HUES6 (cell line): Measurements from ENCODE around the gene KANSL1.
A peak's percentile ranks its signal among the peaks of the same experiment; 100 is the strongest.

ENCODE experiments used
- H3K27ac ChIP-seq: 2 replicates; pipeline ENCODE4 v1.7.0; 2013; ENCODE audit warnings: low read depth, mild to moderate bottlenecking, low read length, inconsistent platforms
- H3K27me3 ChIP-seq: 2 replicates; pipeline ENCODE4 v1.6.1; 2013; ENCODE audit warnings: low read length; ENCODE audit not compliant: control insufficient read depth, insufficient read depth
- H3K36me3 ChIP-seq: 2 replicates; pipeline ENCODE4 v1.6.1; 2013; ENCODE audit warnings: low read length; ENCODE audit not compliant: control insufficient read depth, insufficient read depth
- H3K4me1 ChIP-seq: 2 replicates; pipeline ENCODE4 v1.6.1; 2013; ENCODE audit warnings: low read length; ENCODE audit not compliant: control insufficient read depth, insufficient read depth
- H3K4me3 ChIP-seq: 2 replicates; pipeline ENCODE4 v1.5.1; 2013; ENCODE audit warnings: low read depth, low read length
- H3K9ac ChIP-seq: one replicate; pipeline ENCODE4 v1.6.1; 2013; ENCODE audit warnings: mild to moderate bottlenecking, low read length
- H3K9me3 ChIP-seq: 2 replicates; pipeline ENCODE4 v1.6.1; 2013; ENCODE audit warnings: low read depth, low read length; ENCODE audit not compliant: control insufficient read depth, insufficient read depth

Gene KANSL1

DNA sequence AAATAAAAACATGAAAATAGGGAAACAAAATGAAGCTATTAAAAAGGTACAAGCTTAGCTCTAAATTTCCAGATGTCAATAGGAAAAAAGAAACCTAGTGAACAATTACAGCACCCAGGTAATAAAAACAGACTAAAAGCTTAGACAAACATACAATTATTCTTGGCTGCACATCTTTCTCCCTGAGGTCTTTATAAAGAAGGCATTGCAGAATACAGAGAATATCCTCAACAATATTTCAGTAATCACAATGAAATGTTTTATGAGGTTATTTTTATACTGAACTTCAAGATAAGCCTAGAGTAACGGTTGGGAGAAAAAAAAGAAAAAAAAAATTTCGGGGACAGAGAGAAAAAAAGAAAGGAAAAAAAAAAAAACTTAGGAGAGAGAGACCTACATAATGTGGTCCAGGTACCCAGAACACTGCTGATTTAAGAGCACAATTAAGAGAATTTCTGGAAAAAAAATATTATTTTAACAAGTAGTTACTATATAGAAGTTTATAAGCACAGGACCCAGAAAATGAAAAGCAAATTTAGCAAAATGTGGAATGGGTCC is 26.5 kb downstream of the KANSL1 start:
- peak overlapping the region; percentile 20; the same call in 1 of the 2 replicates for H3K27ac ChIP-seq
- peaks cover 35% of the 10 kb centered on the region for H3K36me3 ChIP-seq
- H3K4me3 ChIP-seq = no peak overlapping the region
- no peaks in the 10 kb centered on the region for H3K27me3 ChIP-seq
- no peak overlapping the region for H3K9ac ChIP-seq
- no peaks in the 10 kb centered on the region for H3K9me3 ChIP-seq
- peaks cover 24% of the 10 kb centered on the region for H3K4me1 ChIP-seq

DNA sequence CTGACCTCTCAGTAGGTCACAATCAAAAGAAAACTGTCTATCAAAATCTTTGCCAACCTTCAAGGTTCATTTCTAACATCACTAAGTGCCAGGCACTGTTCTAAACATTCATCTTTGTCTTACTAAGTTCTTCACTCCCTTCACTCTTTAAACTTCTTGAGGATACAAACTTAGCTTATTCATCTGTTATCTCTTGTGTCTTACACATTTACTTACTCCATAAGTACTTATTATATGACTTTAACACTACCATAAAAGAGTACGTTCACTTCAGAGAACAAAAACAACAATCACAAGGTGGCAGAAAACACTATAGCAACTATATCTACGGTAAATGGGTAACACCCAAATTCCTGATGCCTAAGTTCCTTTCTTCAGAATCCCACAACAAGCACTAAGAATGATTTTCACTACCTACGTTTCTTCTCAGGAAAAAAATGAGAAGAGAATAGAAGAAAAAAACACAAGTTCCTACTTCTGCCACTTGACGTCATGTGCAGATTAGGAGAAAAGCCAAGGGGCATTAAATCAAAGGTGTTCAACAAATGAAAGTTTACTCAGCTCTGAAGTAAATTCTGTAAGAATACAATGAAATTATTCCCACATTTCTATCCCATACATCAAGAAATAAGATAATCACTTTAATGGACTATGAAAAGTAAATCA is 29.2 kb downstream of the KANSL1 start:
- H3K4me3 ChIP-seq = no peak overlapping the region
- no peaks in the 10 kb centered on the region for H3K27me3 ChIP-seq
- peaks cover 27% of the 10 kb centered on the region for H3K4me1 ChIP-seq
- peaks cover 9% of the 10 kb centered on the region; the same call in 1 of the 2 replicates for H3K36me3 ChIP-seq
- H3K9me3 ChIP-seq = no peaks in the 10 kb centered on the region
- H3K9ac ChIP-seq = no peak overlapping the region
- H3K27ac ChIP-seq = no peak overlapping the region

DNA sequence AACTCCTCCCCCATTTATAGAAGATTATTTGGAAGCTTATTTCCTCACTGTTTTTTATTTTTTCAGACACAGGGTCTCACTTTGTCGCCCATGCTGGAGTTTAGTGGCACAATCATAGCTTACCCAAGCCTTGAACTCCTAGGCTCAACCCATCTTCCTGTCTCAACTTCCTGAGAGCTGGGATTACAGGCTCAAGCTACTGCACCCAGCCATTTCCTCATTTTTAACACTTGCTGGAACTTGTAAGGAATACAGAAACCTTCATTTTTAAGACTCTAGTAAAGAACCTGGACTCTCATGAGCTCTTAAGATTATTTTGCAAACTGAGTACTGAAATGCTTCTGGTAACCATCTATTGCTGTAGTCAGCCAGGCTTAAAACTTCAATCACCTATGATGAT is 29.9 kb downstream of the KANSL1 start:
- Histone ChIP-seq H3K27ac (no peak overlapping the region), H3K9me3 (no peaks in the 10 kb centered on the region), H3K4me1 (peaks cover 32% of the 10 kb centered on the region), H3K4me3 (no peak overlapping the region), H3K36me3 (peaks cover 2% of the 10 kb centered on the region; the same call in 1 of the 2 replicates), H3K27me3 (no peaks in the 10 kb centered on the region), H3K9ac (no peak overlapping the region)

DNA sequence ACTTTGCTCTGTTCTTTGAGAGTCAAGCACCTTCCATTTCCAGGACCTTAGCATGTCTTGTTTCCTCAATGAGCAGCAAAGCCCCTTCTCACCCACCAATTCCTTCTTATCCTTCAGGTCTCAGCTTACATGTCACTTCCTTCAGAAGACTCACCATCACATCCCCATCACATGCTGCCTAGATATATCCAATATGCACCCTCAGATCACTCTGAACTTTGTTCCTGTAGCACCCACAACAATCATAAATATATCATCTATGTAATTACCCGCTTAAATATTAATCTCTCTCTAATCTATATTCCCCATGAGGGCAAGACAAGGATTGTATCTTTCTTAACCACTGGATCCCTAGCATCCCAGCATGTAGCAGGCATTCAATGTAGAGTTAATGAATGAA is 30.4 kb downstream of the KANSL1 start:
- Histone ChIP-seq H3K4me1 (peaks cover 33% of the 10 kb centered on the region), H3K27ac (no peak overlapping the region), H3K9me3 (no peaks in the 10 kb centered on the region), H3K27me3 (no peaks in the 10 kb centered on the region), H3K9ac (no peak overlapping the region), H3K4me3 (no peak overlapping the region), H3K36me3 (peaks cover 2% of the 10 kb centered on the region; the same call in 1 of the 2 replicates)

DNA sequence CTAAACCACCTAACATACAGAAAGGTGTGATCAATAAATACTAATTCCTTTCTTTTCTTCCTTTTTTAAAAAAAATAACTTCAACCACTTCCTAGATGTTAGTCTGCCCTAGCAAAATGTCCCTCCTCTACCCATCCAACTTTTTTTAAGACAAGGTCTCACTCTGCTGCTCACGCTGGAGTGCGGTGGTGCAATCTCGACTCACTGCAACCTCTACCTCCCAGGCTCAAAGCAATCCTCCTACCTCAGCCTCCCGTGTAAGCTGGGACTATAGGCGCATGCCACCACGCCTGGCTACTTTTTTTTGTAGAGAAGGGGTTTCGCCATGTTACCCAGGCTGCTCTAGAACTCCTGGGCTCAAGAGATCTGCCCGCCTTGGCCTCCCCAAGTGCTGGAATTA is 33.1 kb downstream of the KANSL1 start:
- H3K27me3 ChIP-seq = no peaks in the 10 kb centered on the region
- H3K27ac ChIP-seq = no peak overlapping the region
- peaks cover 44% of the 10 kb centered on the region for H3K4me1 ChIP-seq
- no peak overlapping the region for H3K9ac ChIP-seq
- peaks cover 2% of the 10 kb centered on the region; the same call in 1 of the 2 replicates for H3K36me3 ChIP-seq
- H3K4me3 ChIP-seq = no peak overlapping the region
- H3K9me3 ChIP-seq = no peaks in the 10 kb centered on the region

DNA sequence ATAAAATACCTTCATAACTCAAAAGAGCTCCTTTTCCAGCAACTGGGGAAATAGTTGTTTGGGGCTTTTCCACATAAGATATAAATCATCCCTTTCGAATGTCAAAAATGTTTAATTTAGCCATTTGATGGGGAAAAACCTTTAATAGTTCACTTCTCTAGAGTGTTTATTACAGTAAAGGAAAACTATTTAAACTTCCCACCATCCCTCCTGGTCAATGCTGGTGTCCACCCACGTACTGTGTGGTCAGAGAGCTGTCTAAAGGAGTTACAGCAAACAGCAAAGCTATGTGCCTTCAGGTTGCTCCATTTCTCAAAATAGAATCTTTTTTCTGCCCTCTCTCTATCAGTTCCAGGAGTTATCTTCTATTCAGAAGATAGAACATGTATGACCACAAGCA is 33.5 kb downstream of the KANSL1 start:
- Histone ChIP-seq H3K4me1 (peaks cover 46% of the 10 kb centered on the region), H3K27ac (no peak overlapping the region), H3K27me3 (no peaks in the 10 kb centered on the region), H3K9me3 (no peaks in the 10 kb centered on the region), H3K36me3 (no peaks in the 10 kb centered on the region; the same call in 1 of the 2 replicates), H3K4me3 (no peak overlapping the region), H3K9ac (no peak overlapping the region)

DNA sequence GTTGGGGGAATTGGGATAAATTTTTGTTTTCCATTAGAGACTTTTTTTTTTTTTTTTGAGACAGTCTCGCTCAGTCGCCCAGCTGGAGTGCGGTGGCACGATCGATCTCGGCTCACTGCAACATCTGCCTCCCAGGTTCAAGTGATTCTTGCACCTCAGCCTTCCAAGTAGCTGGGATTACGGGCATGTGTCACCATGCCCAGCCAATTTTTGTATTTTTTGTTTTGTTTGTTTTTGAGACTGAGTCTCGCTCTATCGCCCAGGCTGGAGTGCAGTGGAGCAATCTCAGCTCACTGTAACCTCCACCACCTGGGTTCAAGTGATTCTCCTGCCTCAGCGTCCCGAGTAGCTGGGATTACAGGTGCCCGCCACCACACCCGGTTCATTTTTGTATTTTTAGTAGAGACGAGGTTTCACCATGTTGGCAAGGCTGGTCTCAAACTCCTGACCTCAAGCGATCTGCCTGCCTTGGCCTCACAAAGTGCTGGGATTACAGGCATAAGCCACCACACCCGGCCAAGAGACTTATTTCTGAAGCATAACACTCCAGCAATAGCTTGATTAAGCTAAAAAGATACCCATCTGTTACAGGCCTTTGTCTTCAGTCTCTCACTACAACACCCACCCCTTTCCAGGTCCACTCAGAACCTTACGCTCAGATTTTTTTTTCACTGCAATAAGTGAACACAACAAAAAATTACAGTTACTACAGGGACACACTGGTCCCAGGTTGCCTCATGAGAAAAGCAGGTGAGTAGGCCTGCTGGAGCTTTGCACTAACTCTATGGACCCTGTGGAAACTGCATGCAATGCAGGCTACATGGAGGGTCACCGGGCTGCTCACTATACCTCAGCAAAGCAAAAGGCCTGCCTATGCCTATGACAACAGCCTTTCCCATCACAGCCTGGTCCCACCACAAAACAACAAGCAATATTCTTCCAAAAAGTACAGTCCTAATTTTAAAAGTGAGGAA is 34.6 kb downstream of the KANSL1 start:
- no peaks in the 10 kb centered on the region for H3K27me3 ChIP-seq
- no peaks in the 10 kb centered on the region; the same call in 1 of the 2 replicates for H3K36me3 ChIP-seq
- no peak overlapping the region for H3K4me3 ChIP-seq
- no peak overlapping the region for H3K27ac ChIP-seq
- H3K4me1 ChIP-seq = peaks cover 51% of the 10 kb centered on the region
- H3K9ac ChIP-seq = no peak overlapping the region
- H3K9me3 ChIP-seq = no peaks in the 10 kb centered on the region

DNA sequence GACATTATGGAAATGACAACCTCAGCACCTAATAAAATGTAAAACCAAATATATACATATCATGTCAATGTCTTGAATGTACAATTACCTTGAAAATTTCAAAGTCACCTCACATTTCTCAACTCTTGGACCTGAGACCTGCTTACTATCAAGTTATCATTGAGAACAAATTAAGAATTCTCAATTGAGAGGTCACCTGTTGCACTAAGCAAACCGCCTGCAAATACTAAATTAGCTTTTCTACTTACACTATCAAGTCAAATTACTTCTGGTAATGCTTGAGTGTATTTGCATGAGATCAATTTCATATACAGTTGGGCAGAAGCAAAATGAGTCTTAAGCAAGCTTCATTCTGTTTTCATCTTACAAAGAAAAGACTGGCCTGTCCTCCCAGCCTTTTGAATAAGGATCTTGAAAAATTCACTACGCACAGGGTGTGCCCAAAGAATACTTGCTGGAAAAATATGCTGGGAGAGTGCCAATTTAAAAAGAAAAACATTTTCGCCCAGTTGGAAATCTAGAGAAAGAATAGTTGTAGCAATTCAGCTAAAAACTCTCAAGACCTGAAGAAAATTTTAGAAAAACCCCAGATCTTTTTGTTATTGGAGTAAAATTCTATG is 35.7 kb downstream of the KANSL1 start:
- Histone ChIP-seq H3K9me3 (no peaks in the 10 kb centered on the region), H3K9ac (no peak overlapping the region), H3K27ac (0 out of 2 replicates have a peak overlapping the region, but pooled peaks have one; percentile 0), H3K27me3 (no peaks in the 10 kb centered on the region), H3K4me3 (no peak overlapping the region), H3K36me3 (no peaks in the 10 kb centered on the region), H3K4me1 (peaks cover 50% of the 10 kb centered on the region)

DNA sequence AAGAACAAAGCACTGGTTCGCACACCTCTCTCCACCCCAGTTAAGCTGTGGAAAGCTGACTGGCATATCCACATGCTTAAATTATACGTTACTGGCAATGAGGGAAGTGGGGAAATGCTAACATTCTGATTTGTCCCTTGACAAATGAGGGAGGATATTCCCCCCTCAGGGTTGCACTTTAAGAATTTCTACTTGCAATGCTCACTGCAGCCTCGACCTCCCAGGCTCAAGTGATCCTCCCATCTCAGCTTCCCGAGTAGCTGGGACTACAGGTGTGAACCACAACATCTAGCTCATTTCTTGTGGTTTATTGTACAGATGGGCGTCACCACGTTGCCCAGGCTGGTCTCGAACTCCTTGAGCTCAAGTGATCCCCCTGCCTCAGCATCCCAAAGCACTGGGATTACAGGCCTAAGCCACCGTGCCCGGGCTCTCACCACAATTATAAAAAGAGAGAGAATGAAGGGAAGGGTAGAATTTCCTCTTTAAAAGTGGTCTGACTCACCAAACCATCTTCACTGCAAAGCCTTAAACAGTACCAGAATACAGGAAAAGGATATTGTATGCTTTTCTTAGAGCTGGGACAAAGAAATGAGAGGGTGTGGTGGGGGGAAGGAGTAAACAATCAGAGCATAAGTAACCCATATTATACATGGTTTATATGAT is 38.9 kb downstream of the KANSL1 start:
- Histone ChIP-seq H3K9me3 (no peaks in the 10 kb centered on the region), H3K4me3 (no peak overlapping the region), H3K9ac (peak overlapping the region; percentile 14), H3K4me1 (peaks cover 45% of the 10 kb centered on the region), H3K27me3 (no peaks in the 10 kb centered on the region), H3K36me3 (0 out of 2 replicates have a peak, but pooled peaks cover 2% of the 10 kb centered on the region), H3K27ac (no peak overlapping the region)

DNA sequence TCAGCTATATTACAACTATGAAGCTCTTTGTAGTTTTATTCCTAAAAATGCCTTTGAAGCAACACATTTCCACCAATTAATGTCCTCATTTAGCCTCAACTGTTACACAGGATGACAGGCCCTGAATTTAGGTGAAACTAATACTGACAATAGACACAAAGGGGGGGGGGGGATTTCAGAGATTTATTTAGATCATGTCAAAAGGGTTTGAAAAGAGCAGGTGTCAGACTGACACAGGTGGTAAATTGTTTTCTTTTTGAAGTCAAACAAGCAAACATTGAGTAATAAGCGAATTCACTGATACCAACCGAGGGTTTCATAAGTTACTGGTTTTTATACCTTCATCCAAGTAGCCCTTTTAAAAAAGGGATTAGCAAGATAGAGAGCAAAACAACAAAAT is 40.8 kb downstream of the KANSL1 start:
- Histone ChIP-seq H3K27me3 (no peaks in the 10 kb centered on the region), H3K4me3 (no peak overlapping the region), H3K9ac (no peak overlapping the region), H3K36me3 (0 out of 2 replicates have a peak, but pooled peaks cover 2% of the 10 kb centered on the region), H3K27ac (no peak overlapping the region), H3K9me3 (no peaks in the 10 kb centered on the region), H3K4me1 (peaks cover 36% of the 10 kb centered on the region)
